KBM-7 (cell line): Measurements from ENCODE around the gene SLC2A8.

Experiments
- DNase-seq: peaks from one replicate; pipeline ENCODE4 v3.0.0-alpha.2; 2015
- in situ Hi-C: fragments of 300-500 bp; cut with MboI; formaldehyde crosslinking; loops from 2 replicates; pipeline ENCODE4 v1.14.3; 2020; ENCODE audit warnings: low sequenced_read_pairs, low pct_unique_long_range_greater_than_20kb, mixed read lengths

SLC2A8 gene

DNA sequence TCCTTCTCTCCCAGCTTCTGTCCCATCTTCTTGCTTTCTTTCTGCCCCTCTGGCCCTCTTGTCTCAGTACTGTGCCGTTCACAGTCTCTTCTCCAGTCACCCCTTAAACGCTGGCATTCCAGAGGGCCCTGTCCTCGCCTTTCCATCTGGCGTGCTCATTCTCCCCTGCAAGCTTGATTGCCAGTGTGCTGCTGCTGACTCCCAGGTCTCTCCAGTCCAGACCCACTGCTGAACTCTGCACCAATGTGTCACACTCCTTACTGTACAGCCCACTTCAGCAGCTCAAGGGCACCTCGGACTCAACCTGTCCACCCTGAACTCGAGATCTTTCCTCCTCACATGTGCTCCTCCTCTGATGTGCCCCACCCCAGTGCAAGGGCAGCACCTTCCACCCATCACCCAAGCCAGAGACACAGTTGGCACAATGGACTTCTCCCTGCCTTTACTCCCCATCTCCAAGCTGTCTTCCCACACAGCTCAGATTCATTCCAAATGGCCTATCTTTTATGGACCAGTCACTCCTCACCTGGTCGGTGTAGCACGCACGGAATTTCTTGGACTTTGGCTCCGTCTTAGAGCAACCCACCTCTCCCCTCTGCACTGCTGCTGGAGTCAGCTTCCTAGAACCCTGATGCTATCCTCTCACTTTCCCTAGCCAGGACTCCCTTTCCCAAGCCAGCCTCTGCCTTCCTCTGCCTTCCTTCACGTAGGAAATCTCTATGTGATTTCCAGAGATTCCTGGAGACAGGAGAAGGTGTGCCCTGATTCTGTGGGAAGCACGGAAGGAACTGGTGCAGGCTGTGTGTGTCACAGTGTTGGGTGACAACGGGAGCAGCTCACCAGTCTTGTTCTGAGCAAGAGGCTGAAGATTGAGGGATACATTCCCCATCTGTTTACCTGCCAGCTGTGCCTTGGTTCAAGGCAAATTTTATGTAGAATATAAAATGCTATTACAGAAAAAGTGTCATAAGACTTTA lies 26.0 kb upstream of the SLC2A8 start:
- DNase-seq = no peak

GRCh38 chr9:127380479-127380878 lies 16.5 kb upstream of the SLC2A8 start:
- in situ Hi-C loops = no loop called here
- DNase-seq = no peak

More for the DNA sequence above, 26.0 kb upstream of the SLC2A8 start:
- in situ Hi-C loops = no loop called here

GRCh38 chr9:127382541-127382940 lies 14.4 kb upstream of the SLC2A8 start:
- in situ Hi-C loops = no loop called here

DNA sequence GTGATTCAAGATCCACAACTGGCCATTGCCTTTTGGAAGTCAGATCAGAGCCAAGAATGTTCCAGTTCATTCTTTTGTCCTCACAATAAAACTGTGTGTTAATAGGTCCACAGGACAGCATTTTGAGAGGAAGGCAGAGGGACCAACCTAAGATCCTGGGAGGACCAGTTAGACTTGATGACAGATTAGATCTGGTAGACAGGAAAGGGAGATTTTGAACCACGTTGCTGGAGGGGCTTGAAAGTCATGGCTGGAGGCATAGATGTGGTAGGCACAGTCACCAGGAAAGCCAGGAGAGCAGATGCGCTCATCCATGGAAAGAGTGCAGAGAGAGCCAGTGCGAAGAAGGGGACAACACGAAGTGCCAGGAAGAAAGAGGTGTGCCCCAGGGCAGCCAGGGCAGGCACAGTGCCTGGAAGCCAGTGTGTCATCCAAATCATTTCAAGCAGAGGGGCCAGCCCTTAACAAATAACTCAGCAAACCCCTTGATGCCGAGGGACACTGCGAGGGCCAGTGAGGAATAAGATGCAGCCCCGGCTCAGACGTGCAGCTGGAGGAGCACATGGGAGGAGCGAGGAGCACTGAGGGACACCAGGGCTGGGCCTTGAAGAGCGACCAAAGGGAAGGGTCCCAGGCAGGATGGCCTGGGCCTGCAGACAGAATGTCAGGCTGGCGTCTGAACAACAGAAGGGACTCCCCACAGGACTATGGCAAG lies 12.8 kb upstream of the SLC2A8 start:
- no peak for DNase-seq
- in situ Hi-C loops = no loop called here

More at GRCh38 chr9:127382541-127382940, 14.4 kb upstream of the SLC2A8 start:
- no peak for DNase-seq

DNA sequence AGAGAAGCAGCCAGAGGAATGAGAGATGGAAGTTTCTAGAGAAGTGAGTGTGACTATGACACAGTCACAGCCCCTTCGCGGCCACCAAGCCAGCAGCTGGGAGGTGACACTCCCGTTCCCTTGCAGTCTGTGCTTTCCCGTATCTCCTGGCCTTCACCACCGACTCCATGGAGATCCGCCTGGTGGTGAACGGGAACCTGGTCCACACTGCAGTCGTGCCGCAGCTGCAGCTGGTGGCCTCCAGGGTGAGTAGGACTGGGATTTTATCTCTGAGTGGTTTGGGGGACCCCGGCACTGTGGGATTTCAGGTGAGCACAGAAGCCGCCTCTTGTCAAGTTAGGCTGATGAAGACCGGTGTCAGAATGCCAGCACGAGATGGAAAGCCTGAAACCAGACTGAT lies 12.1 kb upstream of the SLC2A8 start:
- DNase-seq = no peak
- in situ Hi-C loops = no loop called here

DNA sequence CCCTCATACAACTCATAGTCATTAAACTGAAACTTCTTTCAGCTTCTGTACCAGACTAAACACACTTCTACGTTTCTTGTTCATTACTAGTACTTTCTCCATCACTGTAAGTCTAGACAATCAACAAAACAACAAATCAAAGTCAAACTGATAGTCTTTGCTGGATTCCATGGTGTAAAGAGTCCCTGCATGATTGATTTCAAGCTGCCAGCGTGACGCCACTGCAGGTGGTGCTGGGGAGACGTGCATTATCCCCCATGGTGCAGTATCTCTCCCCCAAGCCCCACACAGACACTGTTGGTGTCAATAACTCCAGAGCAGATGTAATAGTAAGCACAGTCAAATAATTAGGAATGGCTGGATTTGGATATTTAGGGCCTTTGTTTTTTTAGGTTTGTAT lies 10.7 kb upstream of the SLC2A8 start:
- no peak for DNase-seq
- in situ Hi-C loops = no loop called here

DNA sequence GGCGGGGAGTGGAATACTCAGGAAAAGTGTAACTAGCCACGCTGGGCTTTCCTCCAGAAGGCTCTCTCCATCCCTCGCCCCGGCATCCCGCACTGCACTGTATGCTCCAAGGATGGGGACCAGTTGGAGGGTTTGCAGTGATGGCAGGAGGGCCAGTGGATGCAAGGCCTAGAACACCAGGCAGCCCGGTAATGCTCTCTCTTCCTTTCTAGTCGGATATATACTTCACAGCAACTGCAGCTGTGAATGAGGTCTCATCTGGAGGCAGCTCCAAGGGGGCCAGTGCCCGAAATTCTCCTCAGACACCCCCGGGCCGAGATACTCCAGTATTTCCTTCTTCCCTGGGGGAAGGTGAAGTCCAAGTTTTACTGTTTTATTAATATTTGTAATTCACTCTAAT lies 10.0 kb upstream of the SLC2A8 start:
- no peak for DNase-seq
- in situ Hi-C loops = no loop called here

- in situ Hi-C loops = no loop called here
- peak; percentile 85 for DNase-seq
Measured at GRCh38 chr9:127388037-127388855, 8.7 kb upstream of the SLC2A8 start.

DNA sequence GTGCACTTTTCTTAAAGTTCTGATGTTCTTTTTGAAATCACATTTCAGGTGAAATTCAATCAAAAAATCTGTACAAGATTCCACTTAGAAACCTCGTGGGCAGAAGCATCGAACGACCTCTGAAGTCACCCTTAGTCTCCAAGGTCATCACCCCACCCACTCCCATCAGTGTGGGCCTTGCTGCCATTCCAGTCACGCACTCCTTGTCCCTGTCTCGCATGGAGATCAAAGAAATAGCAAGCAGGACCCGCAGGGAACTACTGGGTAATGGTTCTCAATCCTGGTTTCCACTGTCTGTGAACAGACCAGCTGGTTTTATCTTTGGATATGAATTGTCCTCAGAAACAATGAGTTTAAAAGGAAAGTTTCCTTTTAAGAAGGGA lies 8.1 kb upstream of the SLC2A8 start:
- DNase-seq = no peak
- in situ Hi-C loops = no loop called here

GRCh38 chr9:127389381-127390247 lies 7.4 kb upstream of the SLC2A8 start:
- DNase-seq = no peak
- in situ Hi-C loops = no loop called here

- DNase-seq = no peak
- in situ Hi-C loops = no loop called here
Measured at GRCh38 chr9:127390248-127390545, 6.8 kb upstream of the SLC2A8 start.

DNA sequence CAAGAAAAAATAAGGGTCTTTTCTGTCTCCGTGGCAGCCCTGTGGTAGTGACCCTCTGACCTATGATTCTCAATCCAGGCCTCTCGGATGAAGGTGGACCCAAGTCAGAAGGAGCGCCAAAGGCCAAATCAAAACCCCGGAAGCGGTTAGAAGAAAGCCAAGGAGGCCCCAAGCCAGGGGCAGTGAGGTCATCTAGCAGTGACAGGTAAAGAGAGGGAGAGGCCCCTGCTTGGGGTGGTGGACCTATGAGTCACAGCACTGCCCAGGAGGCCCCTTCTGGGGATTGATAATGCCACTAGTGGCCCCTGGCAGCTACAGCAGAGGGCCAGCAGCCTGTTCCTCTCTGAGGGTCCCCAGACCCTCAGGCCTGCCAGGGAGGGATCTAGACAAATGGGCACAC lies 6.4 kb upstream of the SLC2A8 start:
- in situ Hi-C loops = no loop called here
- no peak for DNase-seq

DNA sequence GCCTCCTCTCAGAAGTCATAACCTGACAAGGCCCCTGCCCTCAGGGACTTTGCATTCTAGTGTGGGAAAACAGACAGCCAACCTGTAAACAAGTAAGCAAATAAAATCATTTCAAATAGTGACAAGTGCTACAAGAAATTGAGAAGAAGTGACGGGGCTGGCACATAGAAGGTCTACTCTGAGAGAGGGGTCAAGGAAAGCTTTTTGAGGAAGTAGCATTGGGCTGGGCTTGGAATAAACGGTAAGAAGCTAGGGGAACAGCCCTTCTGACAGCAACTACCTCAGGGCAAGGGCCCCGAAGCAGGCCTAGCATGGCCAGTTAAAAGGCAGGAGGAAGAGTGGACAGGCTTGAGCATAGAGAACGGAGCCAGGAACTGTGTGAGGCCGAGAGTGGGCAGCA lies 4.8 kb upstream of the SLC2A8 start:
- no peak for DNase-seq
- in situ Hi-C loops = no loop called here

GRCh38 chr9:127392976-127393375 lies 4.0 kb upstream of the SLC2A8 start:
- in situ Hi-C loops = no loop called here
- no peak for DNase-seq

GRCh38 chr9:127393645-127394044 lies 3.3 kb upstream of the SLC2A8 start:
- no peak for DNase-seq
- in situ Hi-C loops = no loop called here

DNA sequence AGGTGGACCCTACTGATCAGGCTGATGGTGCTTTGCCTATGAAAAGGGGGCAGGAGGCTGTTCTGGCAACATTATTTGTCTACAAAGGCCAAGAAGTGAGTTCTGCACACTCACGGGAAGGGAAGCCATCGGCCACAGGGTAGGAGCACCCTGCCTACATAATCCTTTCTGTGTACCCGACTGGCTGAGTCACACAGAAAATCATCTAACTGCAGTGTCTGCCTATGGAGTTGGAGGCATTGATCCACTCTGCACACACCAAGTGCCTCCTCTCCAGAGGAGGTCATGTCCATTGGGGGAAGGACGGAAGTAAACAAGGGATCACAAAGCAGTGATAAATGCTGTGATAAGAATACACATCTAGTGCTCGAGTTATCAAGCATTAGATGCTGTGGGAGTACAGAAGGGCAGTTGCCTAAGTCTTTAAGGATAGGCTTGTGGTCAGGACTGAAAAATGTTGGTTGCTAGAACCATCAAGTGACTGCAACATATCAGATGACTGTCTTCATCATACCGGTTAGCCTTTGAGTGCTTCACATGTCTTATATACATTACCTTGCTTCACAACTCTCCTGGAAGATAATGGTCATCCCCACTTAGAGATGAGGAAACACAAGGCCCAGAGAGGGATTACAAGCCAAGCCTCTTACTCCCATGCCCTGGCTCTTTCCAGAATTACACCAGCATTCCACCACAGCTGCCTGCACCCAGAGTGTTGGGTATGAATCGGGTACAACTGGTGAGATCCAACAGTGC lies 1.3 kb upstream of the SLC2A8 start:
- in situ Hi-C loops = no loop called here
- DNase-seq = no peak

- DNase-seq = no peak
- in situ Hi-C loops = no loop called here
Measured at GRCh38 chr9:127396253-127396807, 639 bp upstream of the SLC2A8 start.
